Neural cell (in vitro differentiated cells): ENCODE results near the gene TPST2. TPM values are rescaled to one million over a fixed set of nuclear protein-coding genes. Genes with fewer than 3 reads are reported as not detected.

Experiments used
- H2AFZ ChIP-seq: fragments of 200-600, 300-800 bp; sonication (generic), shearing (Covaris generic); 2 replicates; pipeline ENCODE4 v1.6.0; 2014; ENCODE audit warnings: low read depth, mild to moderate bottlenecking, antibody characterized with exemption, low read length, moderate library complexity
- H3F3A ChIP-seq: fragments of 200-600 bp; shearing (Covaris generic); 2 replicates; pipeline ENCODE4 v1.6.1; 2016; ENCODE audit warnings: mild to moderate bottlenecking, moderate library complexity, mixed read lengths, antibody characterized with exemption, low read length; ENCODE audit not compliant: insufficient read depth, poor library complexity, severe bottlenecking
- H3K27ac ChIP-seq: fragments of 200-600, 300-800 bp; sonication (generic), shearing (Covaris generic); 2 replicates; pipeline ENCODE4 v1.5.1; 2014; ENCODE audit warnings: mild to moderate bottlenecking, low read length, moderate library complexity
- H3K27me3 ChIP-seq: fragments of 300-800, 200-600 bp; sonication (generic), shearing (Covaris generic); 2 replicates; pipeline ENCODE4 v1.6.0; 2014; ENCODE audit warnings: mild to moderate bottlenecking, low read depth, low read length, moderate library complexity; ENCODE audit not compliant: insufficient read depth
- H3K36me3 ChIP-seq: fragments of 300-800, 200-600 bp; sonication (generic), shearing (Covaris generic); 2 replicates; pipeline ENCODE4 v1.5.1; 2014; ENCODE audit warnings: mild to moderate bottlenecking, antibody characterized with exemption, low read length, moderate library complexity; ENCODE audit not compliant: insufficient read depth
- H3K4me2 ChIP-seq: fragments of 300-800, 200-600 bp; sonication (generic), shearing (Covaris generic); 2 replicates; pipeline ENCODE4 v1.6.0; 2014; ENCODE audit warnings: mild to moderate bottlenecking, low read length
- H3K4me3 ChIP-seq: fragments of 300-800, 200-600 bp; sonication (generic), shearing (Covaris generic); 2 replicates; pipeline ENCODE4 v1.5.1; 2014; ENCODE audit warnings: mild to moderate bottlenecking, low read length, moderate library complexity
- H3K79me2 ChIP-seq: fragments of 200-600 bp; shearing (Covaris generic); replicated peaks from 2 replicates; pipeline ENCODE4 v1.6.0; 2014; ENCODE audit warnings: mild to moderate bottlenecking, low read length, moderate library complexity; ENCODE audit not compliant: insufficient read depth
- H3K9ac ChIP-seq: fragments of 300-800, 200-600 bp; sonication (generic), shearing (Covaris generic); 2 replicates; pipeline ENCODE4 v1.6.1; 2016; ENCODE audit warnings: mild to moderate bottlenecking, low read length, mixed read lengths
- H3K9me2 ChIP-seq: fragments of 200-600 bp; shearing (Covaris generic); 2 replicates; pipeline ENCODE4 v1.6.1; 2016; ENCODE audit warnings: mild to moderate bottlenecking, low read length, mixed read lengths; ENCODE audit not compliant: insufficient read depth
- H3K9me3 ChIP-seq: fragments of 200-600, 300-800 bp; sonication (generic), shearing (Covaris generic); 2 replicates; pipeline ENCODE4 v1.6.1; 2016; ENCODE audit warnings: mild to moderate bottlenecking, mixed run types, low read length, moderate library complexity, mixed read lengths
- H4K20me1 ChIP-seq: fragments of 200-600 bp; shearing (Covaris generic); 2 replicates; pipeline ENCODE4 v1.6.1; 2016; ENCODE audit warnings: mild to moderate bottlenecking, mixed run types; ENCODE audit not compliant: insufficient read depth
- CTCF ChIP-seq: fragments of 450-650 bp; IDR thresholded peaks from 2 replicates; pipeline ENCODE4 v1.5.1; 2014; ENCODE audit warnings: antibody characterized with exemption, mild to moderate bottlenecking, moderate library complexity; ENCODE audit not compliant: poor library complexity, severe bottlenecking
- EP300 ChIP-seq: fragments of 450-650 bp; conservative IDR thresholded peaks from 2 replicates; pipeline ENCODE4 v1.6.1; 2014; ENCODE audit warnings: antibody characterized with exemption, mild to moderate bottlenecking, moderate library complexity; ENCODE audit not compliant: poor library complexity, severe bottlenecking
- EZH2 ChIP-seq: fragments of 200-600, 300-800 bp; shearing (Covaris generic), sonication (generic); IDR thresholded peaks from 2 replicates; pipeline ENCODE4 v1.6.1; 2014; ENCODE audit warnings: antibody characterized with exemption, low read length, borderline replicate concordance, mild to moderate bottlenecking; ENCODE audit not compliant: insufficient read depth, poor library complexity, severe bottlenecking
- MXI1 ChIP-seq: fragments of 450-650 bp; conservative IDR thresholded peaks from 2 replicates; pipeline ENCODE4 v1.6.1; 2014; ENCODE audit warnings: antibody characterized with exemption, mild to moderate bottlenecking; ENCODE audit not compliant: poor library complexity, severe bottlenecking
- POLR2AphosphoS5 ChIP-seq: IDR thresholded peaks from 2 replicates; pipeline ENCODE4 v1.6.1; 2012
- RAD21 ChIP-seq: fragments of 450-650 bp; conservative IDR thresholded peaks from 2 replicates; pipeline ENCODE4 v1.6.1; 2014; ENCODE audit warnings: antibody characterized with exemption, mild to moderate bottlenecking, moderate library complexity
- REST ChIP-seq: IDR thresholded peaks from 2 replicates; pipeline ENCODE4 v1.6.1; 2012; ENCODE audit warnings: borderline replicate concordance
- SMC3 ChIP-seq: fragments of 450-650 bp; conservative IDR thresholded peaks from 2 replicates; pipeline ENCODE4 v1.6.1; 2014; ENCODE audit warnings: antibody characterized with exemption, mild to moderate bottlenecking, moderate library complexity; ENCODE audit not compliant: poor library complexity
- TAF1 ChIP-seq: IDR thresholded peaks from 2 replicates; pipeline ENCODE4 v1.6.1; 2012; ENCODE audit warnings: low read depth
- polyA plus RNA-seq: library from polyadenylated mRNA; depleted of rRNA; stranded (reverse); fragments of >200 nt; gene quantifications from 2 replicates; pipeline ENCODE4 v1.2.3, GENCODE V29; 2014

TPST2 gene
- polyA plus RNA-seq, 1 donor from 2014 or later: 16.6 TPM

GRCh38 chr22:26548303-26548702, 41.6 kb downstream of the TPST2 start:
- Histone ChIP-seq H4K20me1 (no peaks in the 10 kb centered on the region), H3K79me2 (no peaks in the 10 kb centered on the region), H2AFZ (no peak overlapping the region), H3K27me3 (no peaks in the 10 kb centered on the region), H3F3A (no peaks in the 10 kb centered on the region), H3K27ac (no peak overlapping the region), H3K9me2 (no peaks in the 10 kb centered on the region), H3K9me3 (no peaks in the 10 kb centered on the region), H3K9ac (no peak overlapping the region), H3K36me3 (no peaks in the 10 kb centered on the region), H3K4me3 (no peak overlapping the region), H3K4me2 (no peak overlapping the region)
- TF ChIP-seq POLR2AphosphoS5 (no peak), EZH2 (no peak), RAD21 (no peak), SMC3 (no peak), CTCF (no peak), REST (no peak), TAF1 (no peak), MXI1 (no peak), EP300 (no peak)

GRCh38 chr22:26547837-26548236, 42.1 kb downstream of the TPST2 start:
- no peaks in the 10 kb centered on the region for H3F3A ChIP-seq
- H3K9me3 ChIP-seq: no peaks in the 10 kb centered on the region
- H3K9me2 ChIP-seq: no peaks in the 10 kb centered on the region
- no peak overlapping the region for H3K4me2 ChIP-seq
- H3K79me2 ChIP-seq: no peaks in the 10 kb centered on the region
- H4K20me1 ChIP-seq: no peaks in the 10 kb centered on the region
- no peak overlapping the region for H3K9ac ChIP-seq
- H3K27ac ChIP-seq: no peak overlapping the region
- H2AFZ ChIP-seq: no peak overlapping the region
- H3K27me3 ChIP-seq: no peaks in the 10 kb centered on the region
- TF ChIP-seq REST (no peak), RAD21 (no peak)
- H3K4me3 ChIP-seq: no peak overlapping the region
- no peaks in the 10 kb centered on the region for H3K36me3 ChIP-seq
